ENCODE measurements around the gene DYNLT4.

DNA sequence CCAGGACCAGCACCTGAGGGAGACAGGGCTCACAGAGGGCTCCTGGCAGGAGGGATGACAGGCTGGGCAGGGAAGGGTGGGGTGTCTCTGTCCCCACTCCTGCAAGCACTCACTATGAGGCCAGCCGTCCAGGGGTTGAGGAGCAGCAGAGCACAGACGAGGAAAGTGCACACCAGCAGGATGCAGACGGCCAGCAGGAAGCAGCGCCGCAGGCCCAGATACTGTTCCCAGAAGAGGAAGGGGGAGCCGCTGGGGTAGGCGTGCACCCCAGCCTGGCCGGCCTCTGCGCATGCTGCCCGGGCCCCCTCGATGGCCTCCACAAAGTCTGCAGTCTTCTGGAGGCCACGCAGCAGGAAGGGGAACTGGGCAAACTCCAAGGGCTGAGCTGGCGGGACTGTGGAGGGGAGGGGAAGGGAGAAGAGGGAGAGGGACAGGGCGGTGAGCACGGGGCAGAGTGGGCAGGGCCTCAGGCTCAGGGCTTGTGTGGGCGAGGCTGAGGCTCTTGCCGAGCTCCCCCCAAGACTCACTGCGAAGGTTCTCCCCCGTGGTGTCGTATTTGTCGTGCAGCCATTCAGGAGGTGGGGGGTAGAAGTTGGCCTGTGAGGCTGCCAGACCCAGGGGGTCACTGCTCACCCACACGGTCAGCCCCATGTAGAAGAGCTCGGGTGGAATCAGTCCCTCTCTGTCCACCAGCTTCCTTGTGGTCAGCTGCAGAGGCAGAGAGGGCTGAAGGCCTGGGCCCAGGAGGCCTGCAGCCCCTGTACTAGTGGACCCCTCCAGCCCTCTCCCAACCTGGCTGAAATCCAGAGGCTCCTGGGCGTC, 19.4 kb upstream of the DYNLT4 start:
- TF ChIP-seq RXRA (IDR thresholded peaks at IDR 0.05; ENCODE audit: borderline replicate concordance, low read depth) (no peak), YY1 (IDR thresholded peaks at IDR 0.05; ENCODE audit: low read depth) (no peak)
